ENCODE results near the gene CD207. TPM values are rescaled to one million over a fixed set of nuclear protein-coding genes. Genes with fewer than 3 reads are reported as not detected.

CD207 gene
- total and polyA plus RNA-seq, 2 of the 8 experiments (the other 6 are each of a cell fraction or from before 2014, with no cell fraction given), result not detected

- Histone ChIP-seq H3K79me1 (ENCODE audit: low read depth, low read length) (no peaks in the 10 kb centered on the region), H2BK5ac (ENCODE audit: low read depth, low read length) (no peak overlapping the region), H3K4me2 (ENCODE audit: insufficient read depth in 1 of 2, low read depth in 2 of 2, low read length in 2 of 2) (no peak overlapping the region), H3K9ac (replicated peaks in 1 of 4; ENCODE audit: extremely low read depth in 1 of 4, low read depth in 3 of 4, low read length in 3 of 4) (no peak overlapping the region), H4K20me1 (replicated peaks in 1 of 2; ENCODE audit: control insufficient read depth in 1 of 2, insufficient read depth in 2 of 2, low read length in 2 of 2) (no peaks in the 10 kb centered on the region), H3K23me2 (ENCODE audit: low read depth, low read length) (no peaks in the 10 kb centered on the region), H4K8ac (ENCODE audit: extremely low read depth, insufficient read depth, low read length) (no peak overlapping the region), H3K79me2 (ENCODE audit: control insufficient read depth in 1 of 2, insufficient read depth in 2 of 2, low read length in 2 of 2) (no peaks in the 10 kb centered on the region), H3K4ac (replicated peaks; ENCODE audit: insufficient read length, low read depth, low read length) (no peak overlapping the region), H3K4me1 (replicated peaks in 1 of 4; ENCODE audit: control insufficient read depth in 3 of 4, insufficient read depth in 4 of 4, low read length in 3 of 4) (peaks cover 0 to 5% (median 2%) of the 10 kb centered on the region in 4 experiments; a peak in 4 of 7 replicates), H4K5ac (ENCODE audit: insufficient read length, low read depth, low read length) (no peak overlapping the region), H2BK15ac (ENCODE audit: low read length) (no peak overlapping the region), H2AK5ac (ENCODE audit: low read depth, low read length) (no peak overlapping the region), H3K4me3 (ENCODE audit: extremely low read depth in 1 of 4, insufficient read depth in 2 of 4, low read depth in 3 of 4, low read length in 4 of 4) (no peak overlapping the region), H2AFZ (ENCODE audit: low read length) (no peak overlapping the region), H3K18ac (ENCODE audit: extremely low read depth, low read length) (no peak overlapping the region; the same call in 1 of the 2 replicates), H3K9me3 (ENCODE audit: insufficient read depth in 2 of 2, low read depth in 1 of 2, low read length in 1 of 2) (no peaks in the 10 kb centered on the region), H3K36me3 (ENCODE audit: control insufficient read depth in 2 of 4, insufficient read depth in 4 of 4, low read length in 3 of 4) (no peaks in the 10 kb centered on the region), H2BK120ac (replicated peaks; ENCODE audit: low read depth, low read length) (no peak overlapping the region), H3K23ac (ENCODE audit: insufficient read length) (no peak overlapping the region), H3K27ac (ENCODE audit: low read depth, low read length) (no peak overlapping the region), H2BK20ac (ENCODE audit: low read length) (no peak overlapping the region), H2BK12ac (ENCODE audit: low read depth, low read length) (no peak overlapping the region), H3K56ac (replicated peaks; ENCODE audit: insufficient read length, low read depth, low read length) (no peak overlapping the region), H4K91ac (replicated peaks; ENCODE audit: insufficient read length, low read length) (no peak overlapping the region), H3K14ac (ENCODE audit: insufficient read length) (no peak overlapping the region), H3K27me3 (replicated peaks in 1 of 4; ENCODE audit: control insufficient read depth in 3 of 4, extremely low read depth in 1 of 4, insufficient read depth in 3 of 4, low read length in 3 of 4) (peaks cover 0 to 2% (median 0%) of the 10 kb centered on the region in 4 experiments; a peak in 2 of 7 replicates)
- no peak for DNase-seq (ENCODE audit: low read depth in 1 of 2, low spot score in 2 of 2)
- ChIA-PET POLR2A (ENCODE audit: partially characterized antibody) (no interaction called here), CTCF (ENCODE audit: partially characterized antibody) (interaction anchor here (0.7 to 2.1 kb wide), 7 partner anchors 10 to 130 kb away, joined by 3 to 8 read pairs (median 3); partner anchors contain the start of genes CLEC4F and FIGLA)
- WGBS, 2 experiments (ENCODE audit: extremely low coverage in 1 of 2, insufficient coverage in 1 of 2, insufficient read length in 1 of 2, insufficient replicate concordance in 2 of 2, low coverage in 1 of 2, low lambda C conversion rate in 2 of 2, missing lambda C conversion rate in 1 of 2), result 86% methylated on average over 5 of the region's 5 CpGs; no CpG with 5 or more reads in 1 of the 2 experiments
- FAIRE-seq, result no peak
- TF ChIP-seq NRF1 (IDR thresholded peaks at IDR 0.05; ENCODE audit: low read depth, low read length) (no peak), TAF7 (optimal IDR thresholded peaks at IDR 0.05; ENCODE audit: borderline replicate concordance, low read depth, low read length) (no peak), EGR1 (IDR thresholded peaks at IDR 0.05; ENCODE audit: borderline replicate concordance, low read depth, low read length) (no peak), FOSL1 (IDR thresholded peaks at IDR 0.05; ENCODE audit: insufficient read depth, low read depth, low read length) (no peak), SP1 (IDR thresholded peaks at IDR 0.05; ENCODE audit: low read depth, low read length) (no peak)
Measured at GRCh38 chr2:70830366-70830765, 5.2 kb downstream of the CD207 start.

All from H1 (cell line).